HEK293 (cell line): Measurements from ENCODE around the gene APOL1.

Experiments used
- TF ChIP-seq, protein P1 (sequence below): fragments of 450-650 bp; formaldehyde crosslinking; IDR thresholded peaks from 2 replicates; pipeline ENCODE4 v1.5.1; 2016; ENCODE audit warnings: missing biosample characterization, missing genetic modification characterization
- TF ChIP-seq, protein P2 (sequence below): fragments of 450-650 bp; formaldehyde crosslinking; IDR thresholded peaks from 2 replicates; pipeline ENCODE4 v1.5.1; 2016; ENCODE audit warnings: missing biosample characterization, missing genetic modification characterization
- TF ChIP-seq, protein P3 (sequence below): fragments of 450-650 bp; formaldehyde crosslinking; optimal IDR thresholded peaks from 2 replicates; pipeline ENCODE3; 2016; ENCODE audit warnings: missing biosample characterization, mild to moderate bottlenecking, missing genetic modification characterization

DNA sequence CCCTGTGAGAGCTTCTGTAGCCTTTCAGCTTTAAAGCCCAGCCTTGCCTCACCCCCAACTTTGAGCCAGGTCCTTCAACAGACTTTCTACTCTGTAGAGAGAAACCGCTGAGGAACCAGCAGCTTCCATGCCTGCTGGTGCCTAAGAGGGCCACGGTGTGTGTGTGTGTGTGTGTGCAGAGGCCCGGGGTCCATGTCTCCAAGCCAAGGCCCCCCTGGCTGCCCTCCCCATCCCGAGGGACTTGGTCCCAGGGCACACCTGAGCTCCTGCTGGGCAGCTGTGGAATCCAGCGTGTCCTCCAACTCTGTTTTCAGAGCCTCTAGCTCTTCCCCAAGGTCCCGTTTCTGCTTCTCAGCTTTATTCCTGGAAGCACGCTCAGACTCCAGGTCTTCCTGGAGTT lies 42.3 kb downstream of the APOL1 start:
- TF ChIP-seq, protein P1, sequence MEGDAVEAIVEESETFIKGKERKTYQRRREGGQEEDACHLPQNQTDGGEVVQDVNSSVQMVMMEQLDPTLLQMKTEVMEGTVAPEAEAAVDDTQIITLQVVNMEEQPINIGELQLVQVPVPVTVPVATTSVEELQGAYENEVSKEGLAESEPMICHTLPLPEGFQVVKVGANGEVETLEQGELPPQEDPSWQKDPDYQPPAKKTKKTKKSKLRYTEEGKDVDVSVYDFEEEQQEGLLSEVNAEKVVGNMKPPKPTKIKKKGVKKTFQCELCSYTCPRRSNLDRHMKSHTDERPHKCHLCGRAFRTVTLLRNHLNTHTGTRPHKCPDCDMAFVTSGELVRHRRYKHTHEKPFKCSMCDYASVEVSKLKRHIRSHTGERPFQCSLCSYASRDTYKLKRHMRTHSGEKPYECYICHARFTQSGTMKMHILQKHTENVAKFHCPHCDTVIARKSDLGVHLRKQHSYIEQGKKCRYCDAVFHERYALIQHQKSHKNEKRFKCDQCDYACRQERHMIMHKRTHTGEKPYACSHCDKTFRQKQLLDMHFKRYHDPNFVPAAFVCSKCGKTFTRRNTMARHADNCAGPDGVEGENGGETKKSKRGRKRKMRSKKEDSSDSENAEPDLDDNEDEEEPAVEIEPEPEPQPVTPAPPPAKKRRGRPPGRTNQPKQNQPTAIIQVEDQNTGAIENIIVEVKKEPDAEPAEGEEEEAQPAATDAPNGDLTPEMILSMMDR (tag by site-specific recombination) = no peak
- TF ChIP-seq, protein P2, sequence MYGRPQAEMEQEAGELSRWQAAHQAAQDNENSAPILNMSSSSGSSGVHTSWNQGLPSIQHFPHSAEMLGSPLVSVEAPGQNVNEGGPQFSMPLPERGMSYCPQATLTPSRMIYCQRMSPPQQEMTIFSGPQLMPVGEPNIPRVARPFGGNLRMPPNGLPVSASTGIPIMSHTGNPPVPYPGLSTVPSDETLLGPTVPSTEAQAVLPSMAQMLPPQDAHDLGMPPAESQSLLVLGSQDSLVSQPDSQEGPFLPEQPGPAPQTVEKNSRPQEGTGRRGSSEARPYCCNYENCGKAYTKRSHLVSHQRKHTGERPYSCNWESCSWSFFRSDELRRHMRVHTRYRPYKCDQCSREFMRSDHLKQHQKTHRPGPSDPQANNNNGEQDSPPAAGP (tag by site-specific recombination) = no peak
- TF ChIP-seq, protein P3, sequence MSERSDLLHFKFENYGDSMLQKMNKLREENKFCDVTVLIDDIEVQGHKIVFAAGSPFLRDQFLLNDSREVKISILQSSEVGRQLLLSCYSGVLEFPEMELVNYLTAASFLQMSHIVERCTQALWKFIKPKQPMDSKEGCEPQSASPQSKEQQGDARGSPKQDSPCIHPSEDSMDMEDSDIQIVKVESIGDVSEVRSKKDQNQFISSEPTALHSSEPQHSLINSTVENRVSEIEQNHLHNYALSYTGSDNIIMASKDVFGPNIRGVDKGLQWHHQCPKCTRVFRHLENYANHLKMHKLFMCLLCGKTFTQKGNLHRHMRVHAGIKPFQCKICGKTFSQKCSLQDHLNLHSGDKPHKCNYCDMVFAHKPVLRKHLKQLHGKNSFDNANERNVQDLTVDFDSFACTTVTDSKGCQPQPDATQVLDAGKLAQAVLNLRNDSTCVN (tag by site-specific recombination) = no peak
